Ammon's horn (tissue), 1 donor: ENCODE data around the gene FATE1.

Source experiments
- DNase-seq: peaks from one replicate; pipeline ENCODE4 v3.0.0-alpha.2; 2016; ENCODE audit warnings: low spot score

FATE1 gene

GRCh38 chrX:151743651-151744470 lies 28.0 kb downstream of the FATE1 start:
- DNase-seq, result no peak

- no peak for DNase-seq
Observed at GRCh38 chrX:151745651-151746050, 29.8 kb downstream of the FATE1 start.

- DNase-seq, result no peak
Observed at GRCh38 chrX:151746502-151746901, 30.7 kb downstream of the FATE1 start.

GRCh38 chrX:151750511-151750910 lies 34.7 kb downstream of the FATE1 start:
- DNase-seq, result no peak

- DNase-seq, result no peak
Observed at GRCh38 chrX:151752847-151753246, 37.0 kb downstream of the FATE1 start.

GRCh38 chrX:151753313-151754046 lies 37.6 kb downstream of the FATE1 start:
- peak; percentile 72 for DNase-seq

- no peak for DNase-seq
Observed at GRCh38 chrX:151754047-151754429, 38.2 kb downstream of the FATE1 start.

- no peak for DNase-seq
Observed at GRCh38 chrX:151754641-151755215, 38.9 kb downstream of the FATE1 start.

GRCh38 chrX:151759041-151759708 lies 43.3 kb downstream of the FATE1 start:
- DNase-seq, result no peak

- no peak for DNase-seq
Observed at GRCh38 chrX:151762802-151763201, 47.0 kb downstream of the FATE1 start.

GRCh38 chrX:151763711-151764110 lies 47.9 kb downstream of the FATE1 start:
- DNase-seq, result no peak

- no peak for DNase-seq
Observed at GRCh38 chrX:151765026-151765425, 49.2 kb downstream of the FATE1 start.

GRCh38 chrX:151771726-151772125 lies 55.9 kb downstream of the FATE1 start:
- no peak for DNase-seq
